Measurements from ENCODE around the gene TBCD. TPM values are rescaled to one million over a fixed set of nuclear protein-coding genes. Genes with fewer than 3 reads are reported as not detected.

The TBCD gene
- total RNA-seq, 1 donor from 2014 or later = 59.8 TPM

GRCh38 chr17:82734987-82735866 is 16.6 kb upstream of the TBCD start, which contains the start of gene FN3K:
Gene FN3K (plus strand): TSS chr17:82735615. CDS start chr17:82735637, 22 bp downstream.
- peaks cover 2% of the 10 kb centered on the region for H3K9me3 Mint-ChIP-seq (ENCODE audit: low read depth)
- peaks cover 9% of the 10 kb centered on the region for H3K4me1 Mint-ChIP-seq (ENCODE audit: low read depth)
- no peaks in the 10 kb centered on the region for H3K27me3 Mint-ChIP-seq (ENCODE audit: low read depth)
- H3K27ac Mint-ChIP-seq (ENCODE audit: unreplicated experiment) = peak within 1 kb of the TSS; percentile 36
- H3K36me3 Mint-ChIP-seq (ENCODE audit: low read depth) = peaks cover 14% of the 10 kb centered on the region
- DNase-seq (ENCODE audit: low spot score) = no peak
- peak within 1 kb of the TSS; percentile 70 for H3K4me3 Mint-ChIP-seq (ENCODE audit: unreplicated experiment)
- TF ChIP-seq, protein P1, sequence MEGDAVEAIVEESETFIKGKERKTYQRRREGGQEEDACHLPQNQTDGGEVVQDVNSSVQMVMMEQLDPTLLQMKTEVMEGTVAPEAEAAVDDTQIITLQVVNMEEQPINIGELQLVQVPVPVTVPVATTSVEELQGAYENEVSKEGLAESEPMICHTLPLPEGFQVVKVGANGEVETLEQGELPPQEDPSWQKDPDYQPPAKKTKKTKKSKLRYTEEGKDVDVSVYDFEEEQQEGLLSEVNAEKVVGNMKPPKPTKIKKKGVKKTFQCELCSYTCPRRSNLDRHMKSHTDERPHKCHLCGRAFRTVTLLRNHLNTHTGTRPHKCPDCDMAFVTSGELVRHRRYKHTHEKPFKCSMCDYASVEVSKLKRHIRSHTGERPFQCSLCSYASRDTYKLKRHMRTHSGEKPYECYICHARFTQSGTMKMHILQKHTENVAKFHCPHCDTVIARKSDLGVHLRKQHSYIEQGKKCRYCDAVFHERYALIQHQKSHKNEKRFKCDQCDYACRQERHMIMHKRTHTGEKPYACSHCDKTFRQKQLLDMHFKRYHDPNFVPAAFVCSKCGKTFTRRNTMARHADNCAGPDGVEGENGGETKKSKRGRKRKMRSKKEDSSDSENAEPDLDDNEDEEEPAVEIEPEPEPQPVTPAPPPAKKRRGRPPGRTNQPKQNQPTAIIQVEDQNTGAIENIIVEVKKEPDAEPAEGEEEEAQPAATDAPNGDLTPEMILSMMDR (IDR thresholded peaks at IDR 0.05) = no peak

DNA sequence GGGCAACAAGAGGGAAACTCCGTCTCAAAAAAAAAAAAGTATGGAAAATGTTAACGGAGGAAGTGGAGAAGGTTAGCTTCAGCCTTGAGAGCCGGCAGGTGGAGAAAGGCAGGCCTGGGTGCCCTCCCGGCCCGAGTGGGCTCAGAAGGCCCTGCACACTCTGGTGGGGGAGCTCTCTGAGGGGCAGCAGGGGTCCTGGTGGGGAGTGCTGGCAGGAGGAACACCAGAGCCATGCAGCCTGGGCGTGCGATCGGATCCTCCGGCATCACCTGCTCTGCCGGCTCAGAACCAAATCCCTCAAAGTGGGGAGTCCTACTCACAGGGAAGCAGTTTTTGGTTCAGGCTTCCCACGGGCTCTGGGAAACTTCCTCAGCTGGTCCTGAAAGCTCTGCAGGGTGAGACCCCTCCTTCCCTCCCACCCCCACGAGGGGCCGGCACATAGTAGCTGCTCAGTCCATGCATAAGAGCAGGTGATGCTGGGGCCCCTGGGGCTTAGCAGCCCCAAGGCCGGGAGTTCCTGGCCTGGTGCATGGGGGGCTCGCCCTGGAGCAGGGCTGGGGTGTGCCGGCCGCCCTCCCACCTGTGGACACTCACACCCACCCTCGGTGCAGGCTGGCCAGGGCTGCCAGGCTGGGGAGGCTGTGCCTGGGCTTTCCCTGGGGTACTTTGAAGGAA is 15.2 kb upstream of the TBCD start:
- no peak overlapping the region for H3K27ac Mint-ChIP-seq (ENCODE audit: unreplicated experiment)
- H3K27me3 Mint-ChIP-seq (ENCODE audit: low read depth) = no peaks in the 10 kb centered on the region
- H3K9me3 Mint-ChIP-seq (ENCODE audit: low read depth) = peaks cover 14% of the 10 kb centered on the region
- no peak for DNase-seq (ENCODE audit: low spot score)
- peaks cover 27% of the 10 kb centered on the region for H3K36me3 Mint-ChIP-seq (ENCODE audit: low read depth)
- TF ChIP-seq, protein P1 (IDR thresholded peaks at IDR 0.05) = no peak
- H3K4me1 Mint-ChIP-seq (ENCODE audit: low read depth) = peaks cover 9% of the 10 kb centered on the region
- peak overlapping the region; percentile 66 for H3K4me3 Mint-ChIP-seq (ENCODE audit: unreplicated experiment)

DNA sequence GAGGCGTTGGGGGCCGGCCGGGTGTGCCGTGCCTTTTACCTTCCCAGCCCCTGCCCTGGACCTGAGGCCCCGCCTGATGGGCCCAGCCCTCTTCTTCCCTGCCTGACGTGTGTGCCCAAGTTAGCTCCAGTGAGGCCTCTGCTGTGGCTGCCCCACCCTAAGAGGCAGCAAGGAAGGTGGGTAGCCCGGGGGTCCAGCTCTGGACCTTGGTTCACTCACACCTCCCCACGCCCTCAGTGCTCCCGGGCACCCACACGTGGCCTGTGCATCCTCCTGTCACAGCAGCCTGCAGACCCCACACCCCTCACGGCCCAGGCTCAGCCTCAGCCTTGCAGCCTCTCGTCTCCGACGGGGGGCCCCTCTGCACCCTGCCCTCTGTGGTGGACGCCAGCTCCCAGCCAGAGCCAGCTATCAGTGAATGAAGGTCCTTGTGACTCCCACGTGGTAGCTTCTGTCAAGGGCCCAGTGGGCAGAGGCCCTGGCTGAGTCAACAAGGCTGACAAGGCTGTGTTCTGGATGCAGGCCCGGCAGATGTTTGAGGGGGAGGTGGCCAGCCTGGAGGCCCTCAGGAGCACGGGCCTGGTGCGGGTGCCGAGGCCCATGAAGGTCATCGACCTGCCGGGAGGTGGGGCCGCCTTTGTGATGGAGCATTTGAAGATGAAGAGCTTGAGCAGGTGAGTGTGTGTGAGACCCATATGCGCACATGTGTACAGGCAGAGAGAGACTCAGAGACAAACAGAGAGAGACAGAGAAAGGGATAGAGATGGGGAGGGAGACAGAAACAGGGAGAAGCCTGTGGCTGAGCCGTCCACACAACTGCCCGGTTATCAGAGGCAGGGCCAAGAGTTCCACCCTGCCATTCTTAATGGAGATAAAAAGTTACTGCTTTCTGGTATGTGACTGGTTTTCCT is 13.6 kb upstream of the TBCD start:
- TF ChIP-seq, protein P1 (IDR thresholded peaks at IDR 0.05) = no peak
- Mint-ChIP-seq H3K9me3 (ENCODE audit: low read depth) (peaks cover 11% of the 10 kb centered on the region), H3K4me1 (ENCODE audit: low read depth) (peaks cover 9% of the 10 kb centered on the region), H3K36me3 (ENCODE audit: low read depth) (peaks cover 35% of the 10 kb centered on the region), H3K27ac (ENCODE audit: unreplicated experiment) (no peak overlapping the region), H3K27me3 (ENCODE audit: low read depth) (no peaks in the 10 kb centered on the region), H3K4me3 (ENCODE audit: unreplicated experiment) (no peak overlapping the region)
- no peak for DNase-seq (ENCODE audit: low spot score)

DNA sequence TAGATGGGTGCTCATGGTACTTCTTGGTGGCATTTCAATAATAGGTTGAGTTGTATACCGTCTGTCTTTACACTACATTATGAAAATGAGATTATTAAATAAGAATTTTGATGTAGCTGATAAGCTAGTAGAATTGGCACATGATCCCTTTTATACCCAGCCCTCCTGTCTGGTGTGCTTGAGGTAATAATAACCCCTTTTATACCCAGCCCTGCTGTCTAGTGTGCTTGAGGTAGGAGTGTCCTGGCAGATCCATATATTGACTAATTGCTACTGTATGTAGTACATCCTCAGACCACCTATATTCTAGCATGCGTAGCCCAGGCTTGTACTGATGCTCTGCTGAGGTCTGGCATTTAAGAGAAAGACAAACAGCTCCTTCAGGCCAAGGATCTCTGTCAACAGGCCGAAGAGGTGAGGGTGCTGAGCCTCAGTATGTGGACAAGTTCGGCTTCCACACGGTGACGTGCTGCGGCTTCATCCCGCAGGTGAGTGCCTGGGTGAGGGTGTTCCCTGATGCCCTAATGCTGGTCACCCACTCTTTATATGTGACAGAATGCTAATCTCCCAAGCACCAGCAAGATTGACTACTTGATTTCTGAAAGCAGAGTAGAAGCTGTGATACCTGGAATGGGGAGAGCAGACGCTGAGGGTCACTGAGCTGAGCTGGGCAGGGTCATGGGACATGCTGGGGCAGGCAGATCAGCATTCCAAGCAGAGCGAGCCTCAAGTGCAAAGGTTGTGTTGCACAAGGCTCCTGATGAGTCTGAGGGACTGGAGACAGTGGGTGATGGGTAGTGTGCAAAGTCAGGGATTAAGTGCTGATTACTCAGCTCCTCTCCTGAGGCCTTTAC is 10.7 kb upstream of the TBCD start:
- no peak for DNase-seq (ENCODE audit: low spot score)
- no peaks in the 10 kb centered on the region for H3K27me3 Mint-ChIP-seq (ENCODE audit: low read depth)

More for the DNA sequence above, 10.7 kb upstream of the TBCD start:
- no peak overlapping the region for H3K4me3 Mint-ChIP-seq (ENCODE audit: unreplicated experiment)
- H3K36me3 Mint-ChIP-seq (ENCODE audit: low read depth) = peaks cover 34% of the 10 kb centered on the region
- TF ChIP-seq, protein P1 (IDR thresholded peaks at IDR 0.05) = no peak
- H3K4me1 Mint-ChIP-seq (ENCODE audit: low read depth) = peaks cover 3% of the 10 kb centered on the region
- peaks cover 17% of the 10 kb centered on the region for H3K9me3 Mint-ChIP-seq (ENCODE audit: low read depth)
- no peak overlapping the region for H3K27ac Mint-ChIP-seq (ENCODE audit: unreplicated experiment)
